Mesothelial cell of epicardium (in vitro differentiated cells): ENCODE measurements around the gene WBP1L. TPM values are rescaled to one million over a fixed set of nuclear protein-coding genes. Genes with fewer than 3 reads are reported as not detected.
A peak's percentile ranks its signal among the peaks of the same experiment; 100 is the strongest.

ENCODE experiments used
- DNase-seq, 2 experiments: peaks; one replicate each; pipeline ENCODE4 v3.0.0; 2021; ENCODE audit warnings: low spot score in 2 of 2; ENCODE audit not compliant: unreplicated experiment in 2 of 2
- H3K27ac Mint-ChIP-seq: 2 replicates; pipeline ENCODE4 v1.8.0; 2021; ENCODE audit warnings: mixed read lengths
- H3K27me3 Mint-ChIP-seq: 2 replicates; pipeline ENCODE4 v1.8.0; 2021; ENCODE audit warnings: low read depth, mixed read lengths
- H3K36me3 Mint-ChIP-seq: 2 replicates; pipeline ENCODE4 v1.8.0; 2021; ENCODE audit warnings: mixed read lengths
- H3K4me1 Mint-ChIP-seq: 2 replicates; pipeline ENCODE4 v1.8.0; 2021; ENCODE audit warnings: mixed read lengths
- H3K4me3 Mint-ChIP-seq: 2 replicates; pipeline ENCODE4 v1.8.0; 2021; ENCODE audit warnings: mild to moderate bottlenecking, moderate library complexity, mixed read lengths
- H3K9me3 Mint-ChIP-seq: 2 replicates; pipeline ENCODE4 v1.8.0; 2021; ENCODE audit warnings: mixed read lengths
- CTCF ChIP-seq: fragments of 200-600 bp; sonication (generic); IDR thresholded peaks from one replicate; pipeline ENCODE4 v1.5.0; 2021; ENCODE audit warnings: antibody characterized with exemption; ENCODE audit not compliant: unreplicated experiment
- total RNA-seq: library from RNA; stranded (reverse); gene quantifications from 3 replicates; pipeline ENCODE4 v1.2.1, GENCODE V29; 2021

WBP1L gene
- total RNA-seq, 1 donor from 2014 or later: 56.7 TPM

DNA sequence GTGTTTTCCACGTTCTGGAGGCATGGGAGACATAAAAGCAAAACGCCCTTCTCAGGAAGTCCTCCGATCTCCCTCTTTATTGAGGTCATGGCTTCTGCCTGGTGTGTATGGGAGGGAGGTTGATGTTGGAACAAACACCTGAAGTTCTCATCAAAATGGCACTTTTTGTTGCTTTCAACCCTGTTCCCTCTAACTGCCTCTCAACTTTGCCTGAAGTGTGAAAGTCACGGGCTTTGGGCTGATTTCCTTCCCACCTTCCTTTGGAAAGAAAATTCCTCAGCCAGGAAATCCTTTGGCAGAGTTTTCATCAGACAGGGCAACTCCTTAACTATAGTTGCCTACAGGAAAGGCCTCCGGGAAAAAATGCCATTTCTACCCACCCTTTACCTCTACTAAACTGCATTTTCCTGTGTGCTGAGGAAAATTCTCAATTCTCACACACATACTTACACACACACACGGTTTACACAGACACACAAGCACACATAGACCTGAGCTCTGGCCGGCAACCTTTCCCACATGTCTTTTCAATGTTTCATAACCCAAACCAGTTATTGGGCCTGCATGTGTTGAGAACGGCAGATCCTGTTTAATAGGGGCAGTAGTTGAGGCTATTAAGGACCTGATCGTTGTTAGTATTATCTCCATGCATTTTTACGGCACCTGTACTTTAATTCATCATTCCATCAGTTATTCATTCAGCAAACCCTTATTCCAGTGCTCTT lies 57.0 kb downstream of the WBP1L start:
- no peaks in the 10 kb centered on the region for H3K27me3 Mint-ChIP-seq
- H3K4me1 Mint-ChIP-seq: peaks cover 57% of the 10 kb centered on the region
- DNase-seq: no peak
- peak overlapping the region; percentile 91 for H3K27ac Mint-ChIP-seq
- H3K9me3 Mint-ChIP-seq: peaks cover 5% of the 10 kb centered on the region
- peaks cover 27% of the 10 kb centered on the region for H3K36me3 Mint-ChIP-seq
- no peak for TF ChIP-seq CTCF
- H3K4me3 Mint-ChIP-seq: no peak overlapping the region

GRCh38 chr10:102801496-102801895 lies 57.7 kb downstream of the WBP1L start:
- Mint-ChIP-seq H3K4me1 (peaks cover 54% of the 10 kb centered on the region), H3K9me3 (peaks cover 5% of the 10 kb centered on the region), H3K4me3 (no peak overlapping the region), H3K27ac (peak overlapping the region; percentile 91), H3K27me3 (no peaks in the 10 kb centered on the region), H3K36me3 (peaks cover 29% of the 10 kb centered on the region)
- no peak for DNase-seq
- TF ChIP-seq CTCF: no peak

GRCh38 chr10:102801978-102802377 lies 58.2 kb downstream of the WBP1L start:
- peak overlapping the region; percentile 98 for H3K27ac Mint-ChIP-seq
- DNase-seq: no peak
- TF ChIP-seq CTCF: no peak
- H3K9me3 Mint-ChIP-seq: peaks cover 5% of the 10 kb centered on the region
- peaks cover 32% of the 10 kb centered on the region for H3K36me3 Mint-ChIP-seq
- no peak overlapping the region for H3K4me3 Mint-ChIP-seq
- peaks cover 53% of the 10 kb centered on the region for H3K4me1 Mint-ChIP-seq
- H3K27me3 Mint-ChIP-seq: no peaks in the 10 kb centered on the region

DNA sequence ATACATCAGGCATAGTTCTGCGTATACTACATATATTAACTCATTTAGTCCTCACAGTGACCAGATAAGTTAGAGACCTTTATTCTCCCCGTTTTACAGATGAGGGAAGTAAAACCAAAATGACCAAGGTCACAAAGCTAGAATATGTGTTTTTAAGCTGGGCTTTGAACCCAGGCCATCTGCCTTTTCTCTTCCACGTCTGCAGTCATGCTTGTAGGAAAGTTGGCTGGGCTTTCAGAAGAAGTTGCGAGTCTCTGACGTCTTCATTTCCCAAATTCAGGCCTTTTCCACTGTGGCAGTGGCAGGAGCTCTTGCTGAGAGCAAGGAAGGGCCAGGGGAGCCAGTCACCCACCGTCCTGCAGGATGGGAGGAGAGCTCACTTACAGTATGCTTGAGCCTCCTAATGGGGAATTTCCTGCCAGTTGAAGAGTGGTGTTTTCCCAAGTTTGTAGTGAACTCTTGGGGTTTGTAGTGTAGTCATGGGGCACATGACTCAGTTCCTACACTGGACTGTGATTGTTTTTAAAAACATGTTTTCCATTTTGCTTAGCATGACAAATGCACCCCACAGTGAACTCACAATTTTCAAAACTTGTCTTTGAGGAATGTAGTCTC lies 59.3 kb downstream of the WBP1L start:
- no peak for TF ChIP-seq CTCF
- Mint-ChIP-seq H3K9me3 (peaks cover 5% of the 10 kb centered on the region), H3K27ac (peak overlapping the region; percentile 98), H3K4me3 (no peak overlapping the region), H3K36me3 (peaks cover 30% of the 10 kb centered on the region), H3K27me3 (no peaks in the 10 kb centered on the region), H3K4me1 (peaks cover 52% of the 10 kb centered on the region)
- no peak for DNase-seq

GRCh38 chr10:102804382-102805055 lies 60.8 kb downstream of the WBP1L start:
- no peaks in the 10 kb centered on the region for H3K27me3 Mint-ChIP-seq
- peaks cover 5% of the 10 kb centered on the region for H3K9me3 Mint-ChIP-seq
- no peak for DNase-seq
- peak overlapping the region; percentile 68 for H3K27ac Mint-ChIP-seq
- no peak for TF ChIP-seq CTCF
- peaks cover 26% of the 10 kb centered on the region for H3K36me3 Mint-ChIP-seq
- H3K4me1 Mint-ChIP-seq: peaks cover 60% of the 10 kb centered on the region
- H3K4me3 Mint-ChIP-seq: no peak overlapping the region
